BE2C (cell line): ENCODE measurements around the gene C6orf132.

Source experiments
- DNase-seq: peaks from one replicate; pipeline ENCODE4 v3.0.0-alpha.2; 2020
- H3K27me3 ChIP-seq: fragments of 250-450 bp; sonication (Bioruptor Pico); 2 replicates; pipeline ENCODE4 v1.5.1; 2020; ENCODE audit warnings: mild to moderate bottlenecking
- H3K36me3 ChIP-seq: fragments of 250-450 bp; sonication (Bioruptor Pico); 2 replicates; pipeline ENCODE4 v1.5.1; 2020; ENCODE audit warnings: mild to moderate bottlenecking
- H3K4me1 ChIP-seq: fragments of 250-450 bp; sonication (Bioruptor Pico); 2 replicates; pipeline ENCODE4 v1.5.1; 2020
- H3K4me3 ChIP-seq: 2 replicates; pipeline ENCODE4 v1.5.1; 2011; ENCODE audit warnings: low read depth, low read length
- H3K9me3 ChIP-seq: fragments of 250-450 bp; sonication (Bioruptor Pico); 2 replicates; pipeline ENCODE4 v1.5.1; 2020
- TF ChIP-seq, protein P1 (sequence below): IDR thresholded peaks from 2 replicates; pipeline ENCODE4 v1.5.1; 2012; ENCODE audit warnings: mild to moderate bottlenecking, low read depth, low read length

C6orf132 gene

GRCh38 chr6:42138630-42139619 lies 3.5 kb downstream of the C6orf132 start:
- H3K9me3 ChIP-seq: no peaks in the 10 kb centered on the region
- H3K27me3 ChIP-seq: no peaks in the 10 kb centered on the region
- no peak overlapping the region for H3K4me3 ChIP-seq
- H3K4me1 ChIP-seq: peaks cover 56% of the 10 kb centered on the region
- TF ChIP-seq, protein P1, sequence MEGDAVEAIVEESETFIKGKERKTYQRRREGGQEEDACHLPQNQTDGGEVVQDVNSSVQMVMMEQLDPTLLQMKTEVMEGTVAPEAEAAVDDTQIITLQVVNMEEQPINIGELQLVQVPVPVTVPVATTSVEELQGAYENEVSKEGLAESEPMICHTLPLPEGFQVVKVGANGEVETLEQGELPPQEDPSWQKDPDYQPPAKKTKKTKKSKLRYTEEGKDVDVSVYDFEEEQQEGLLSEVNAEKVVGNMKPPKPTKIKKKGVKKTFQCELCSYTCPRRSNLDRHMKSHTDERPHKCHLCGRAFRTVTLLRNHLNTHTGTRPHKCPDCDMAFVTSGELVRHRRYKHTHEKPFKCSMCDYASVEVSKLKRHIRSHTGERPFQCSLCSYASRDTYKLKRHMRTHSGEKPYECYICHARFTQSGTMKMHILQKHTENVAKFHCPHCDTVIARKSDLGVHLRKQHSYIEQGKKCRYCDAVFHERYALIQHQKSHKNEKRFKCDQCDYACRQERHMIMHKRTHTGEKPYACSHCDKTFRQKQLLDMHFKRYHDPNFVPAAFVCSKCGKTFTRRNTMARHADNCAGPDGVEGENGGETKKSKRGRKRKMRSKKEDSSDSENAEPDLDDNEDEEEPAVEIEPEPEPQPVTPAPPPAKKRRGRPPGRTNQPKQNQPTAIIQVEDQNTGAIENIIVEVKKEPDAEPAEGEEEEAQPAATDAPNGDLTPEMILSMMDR: no peak
- H3K36me3 ChIP-seq: no peaks in the 10 kb centered on the region
- DNase-seq: no peak

- no peaks in the 10 kb centered on the region for H3K9me3 ChIP-seq
- no peaks in the 10 kb centered on the region for H3K27me3 ChIP-seq
- H3K4me3 ChIP-seq: no peak overlapping the region
- DNase-seq: no peak
- TF ChIP-seq, protein P1: no peak
- H3K4me1 ChIP-seq: peaks cover 56% of the 10 kb centered on the region
- no peaks in the 10 kb centered on the region for H3K36me3 ChIP-seq
Measured at GRCh38 chr6:42138190-42138589, 4.2 kb downstream of the C6orf132 start.

DNA sequence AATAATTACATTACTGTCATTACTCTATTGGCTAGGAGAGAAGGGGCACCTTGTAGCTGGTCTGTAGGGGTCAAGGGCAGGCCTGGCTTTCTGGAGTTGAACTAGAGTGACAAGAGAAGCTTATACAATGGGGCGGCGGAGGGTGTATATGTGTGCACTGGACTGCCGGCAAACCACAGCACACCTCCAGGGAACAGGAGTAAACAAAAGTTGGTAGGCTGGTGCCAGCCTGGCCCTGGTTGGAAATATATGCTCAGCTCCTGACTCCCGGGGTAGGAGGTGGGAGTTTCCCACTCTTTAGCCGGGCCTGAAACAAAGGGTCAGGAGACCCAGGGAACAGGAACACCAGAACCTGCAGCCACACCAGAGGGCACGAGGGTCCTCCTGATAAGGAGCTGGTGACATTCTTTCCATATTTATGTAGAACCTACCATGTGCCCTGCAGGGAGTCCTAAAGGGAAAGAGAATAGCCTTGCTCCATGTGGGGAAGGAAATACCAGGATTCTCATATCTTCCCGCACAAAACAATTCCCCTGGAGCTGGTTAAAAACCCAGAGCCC lies 5.1 kb downstream of the C6orf132 start:
- DNase-seq: peak; percentile 86
- Histone ChIP-seq H3K4me3 (peak overlapping the region; percentile 21), H3K27me3 (no peaks in the 10 kb centered on the region), H3K4me1 (peaks cover 51% of the 10 kb centered on the region), H3K36me3 (no peaks in the 10 kb centered on the region), H3K9me3 (no peaks in the 10 kb centered on the region)
- TF ChIP-seq, protein P1: no peak

DNA sequence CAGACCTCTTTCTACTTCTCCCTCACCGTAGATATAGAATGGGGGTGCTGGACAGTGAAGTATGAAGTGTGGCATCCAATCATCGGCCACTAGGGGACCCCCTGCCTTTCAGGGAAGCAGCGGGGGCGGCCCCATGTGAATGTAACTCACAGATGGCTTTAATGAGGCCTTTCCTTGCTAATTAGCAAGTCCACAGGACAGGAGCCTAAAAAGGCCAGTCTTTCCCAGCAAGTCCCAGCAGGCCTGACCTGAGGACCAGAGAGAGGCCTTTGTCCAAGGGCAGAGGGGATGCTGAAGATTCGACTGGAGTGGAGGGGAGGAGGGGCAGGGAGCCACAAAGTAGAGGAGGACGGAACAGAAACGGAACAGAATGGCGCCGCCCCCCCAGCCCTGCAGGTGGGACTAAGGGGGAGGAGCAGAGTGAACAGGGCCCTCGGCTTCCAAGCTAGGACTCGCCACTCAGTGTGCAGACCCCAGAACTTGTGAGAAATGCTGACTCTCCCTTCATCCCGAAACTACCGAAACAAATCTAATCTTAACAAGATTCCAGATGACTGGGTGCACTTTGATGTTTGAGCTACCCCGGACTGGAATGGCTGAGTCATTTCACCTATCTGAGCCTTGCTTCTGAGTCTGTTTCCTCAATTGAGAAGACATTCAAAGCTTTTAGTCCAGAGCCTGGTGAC lies 5.8 kb downstream of the C6orf132 start:
- peak; percentile 73 for DNase-seq
- peak overlapping the region; percentile 21 for H3K4me3 ChIP-seq
- peaks cover 49% of the 10 kb centered on the region for H3K4me1 ChIP-seq
- no peaks in the 10 kb centered on the region for H3K27me3 ChIP-seq
- H3K36me3 ChIP-seq: no peaks in the 10 kb centered on the region
- H3K9me3 ChIP-seq: no peaks in the 10 kb centered on the region
- TF ChIP-seq, protein P1: peak; percentile 67

DNA sequence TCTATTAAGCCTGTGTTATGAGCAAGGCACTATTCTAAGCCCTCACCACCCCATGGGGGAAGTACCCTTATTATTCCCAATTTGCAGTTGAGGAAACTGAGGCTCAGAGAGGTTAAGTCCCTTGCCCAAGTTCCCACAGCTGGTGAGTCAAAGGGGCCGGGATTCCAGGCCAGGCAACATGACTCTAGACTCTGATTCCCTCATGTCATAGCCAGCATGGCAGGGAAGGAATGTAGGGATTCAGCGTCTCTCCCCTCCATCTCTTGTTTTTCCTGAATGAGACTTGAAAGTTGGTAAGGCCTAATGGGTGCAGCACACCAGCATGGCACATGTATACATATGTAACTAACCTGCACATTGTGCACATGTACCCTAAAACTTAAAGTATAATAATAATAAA lies 6.7 kb downstream of the C6orf132 start:
- no peaks in the 10 kb centered on the region for H3K9me3 ChIP-seq
- H3K36me3 ChIP-seq: no peaks in the 10 kb centered on the region
- TF ChIP-seq, protein P1: no peak
- H3K27me3 ChIP-seq: no peaks in the 10 kb centered on the region
- DNase-seq: no peak
- peaks cover 42% of the 10 kb centered on the region for H3K4me1 ChIP-seq
- H3K4me3 ChIP-seq: no peak overlapping the region
